Fibroblast of villous mesenchyme (primary cell): Measurements from ENCODE around the gene ZNF778. TPM values are rescaled to one million over a fixed set of nuclear protein-coding genes. Genes with fewer than 3 reads are reported as not detected.

Experiments used
- DNase-seq: peaks from one replicate; pipeline ENCODE4 v3.0.0-alpha.2; 2010; ENCODE audit warnings: low read depth
- H3K4me3 ChIP-seq: 2 replicates; pipeline ENCODE4 v1.5.1; 2011; ENCODE audit warnings: low read depth, mild to moderate bottlenecking, low read length
- total RNA-seq: library from RNA; depleted of rRNA; stranded (reverse); fragments of >200 nt; gene quantifications from 2 replicates; pipeline ENCODE4 v1.2.3, GENCODE V29; 2012
- TF ChIP-seq, protein P1 (sequence below): IDR thresholded peaks from 2 replicates; pipeline ENCODE4 v1.5.1; 2012; ENCODE audit warnings: low read depth, mild to moderate bottlenecking, low read length; ENCODE audit not compliant: insufficient read depth

ZNF778 gene
- total RNA-seq, 1 donor, result 16.4 TPM

DNA sequence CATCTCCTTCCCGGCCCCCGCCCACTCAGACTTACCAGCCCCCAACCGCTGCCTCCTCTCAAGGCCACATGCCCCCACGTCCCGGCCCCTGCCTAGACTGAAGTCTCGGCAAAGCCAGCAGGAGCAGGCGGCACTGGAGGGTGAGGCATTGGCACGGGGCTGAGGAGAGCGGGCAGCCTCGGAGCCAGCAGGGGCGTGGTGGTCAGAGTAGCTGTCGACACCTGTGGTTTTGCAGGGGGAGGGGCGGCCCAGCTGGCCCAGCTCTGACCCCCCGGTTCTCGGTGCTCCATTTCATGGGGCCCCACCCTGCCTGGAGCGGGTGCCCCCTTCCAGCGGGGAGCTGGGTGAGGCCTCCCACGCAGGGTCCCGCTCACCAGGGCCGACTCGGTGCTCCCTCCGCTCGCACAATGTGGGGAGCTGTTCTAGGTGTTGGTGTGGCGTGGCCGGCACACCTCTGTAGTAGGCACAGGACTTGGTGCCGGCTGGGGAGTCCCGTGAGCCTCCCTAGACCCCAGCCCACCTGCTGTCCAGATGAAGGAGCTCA is 41.3 kb upstream of the ZNF778 start:
- no peak for DNase-seq
- no peak overlapping the region for H3K4me3 ChIP-seq
- TF ChIP-seq, protein P1, sequence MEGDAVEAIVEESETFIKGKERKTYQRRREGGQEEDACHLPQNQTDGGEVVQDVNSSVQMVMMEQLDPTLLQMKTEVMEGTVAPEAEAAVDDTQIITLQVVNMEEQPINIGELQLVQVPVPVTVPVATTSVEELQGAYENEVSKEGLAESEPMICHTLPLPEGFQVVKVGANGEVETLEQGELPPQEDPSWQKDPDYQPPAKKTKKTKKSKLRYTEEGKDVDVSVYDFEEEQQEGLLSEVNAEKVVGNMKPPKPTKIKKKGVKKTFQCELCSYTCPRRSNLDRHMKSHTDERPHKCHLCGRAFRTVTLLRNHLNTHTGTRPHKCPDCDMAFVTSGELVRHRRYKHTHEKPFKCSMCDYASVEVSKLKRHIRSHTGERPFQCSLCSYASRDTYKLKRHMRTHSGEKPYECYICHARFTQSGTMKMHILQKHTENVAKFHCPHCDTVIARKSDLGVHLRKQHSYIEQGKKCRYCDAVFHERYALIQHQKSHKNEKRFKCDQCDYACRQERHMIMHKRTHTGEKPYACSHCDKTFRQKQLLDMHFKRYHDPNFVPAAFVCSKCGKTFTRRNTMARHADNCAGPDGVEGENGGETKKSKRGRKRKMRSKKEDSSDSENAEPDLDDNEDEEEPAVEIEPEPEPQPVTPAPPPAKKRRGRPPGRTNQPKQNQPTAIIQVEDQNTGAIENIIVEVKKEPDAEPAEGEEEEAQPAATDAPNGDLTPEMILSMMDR, result no peak

DNA sequence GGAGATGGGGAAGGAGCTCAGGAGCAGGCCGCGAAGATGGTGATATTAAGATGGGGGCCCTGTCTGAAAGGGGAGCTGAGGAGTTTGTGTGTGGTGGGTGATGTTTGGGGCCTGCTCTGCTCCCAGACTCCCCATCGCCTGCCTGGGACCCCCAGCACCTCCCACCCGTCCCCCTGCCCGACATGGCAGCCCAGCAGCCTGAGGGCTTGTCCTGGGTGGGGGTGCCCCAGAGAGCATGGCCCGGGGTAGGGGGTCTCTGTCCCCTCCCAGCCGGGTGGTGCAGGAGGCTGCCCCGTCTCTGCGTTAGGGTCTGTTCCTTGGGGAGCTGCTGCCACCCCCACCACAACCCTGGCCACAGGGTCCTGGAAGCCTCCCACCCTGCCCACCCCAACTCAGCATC is 40.8 kb upstream of the ZNF778 start:
- no peak overlapping the region for H3K4me3 ChIP-seq
- TF ChIP-seq, protein P1, result no peak
- DNase-seq, result no peak

DNA sequence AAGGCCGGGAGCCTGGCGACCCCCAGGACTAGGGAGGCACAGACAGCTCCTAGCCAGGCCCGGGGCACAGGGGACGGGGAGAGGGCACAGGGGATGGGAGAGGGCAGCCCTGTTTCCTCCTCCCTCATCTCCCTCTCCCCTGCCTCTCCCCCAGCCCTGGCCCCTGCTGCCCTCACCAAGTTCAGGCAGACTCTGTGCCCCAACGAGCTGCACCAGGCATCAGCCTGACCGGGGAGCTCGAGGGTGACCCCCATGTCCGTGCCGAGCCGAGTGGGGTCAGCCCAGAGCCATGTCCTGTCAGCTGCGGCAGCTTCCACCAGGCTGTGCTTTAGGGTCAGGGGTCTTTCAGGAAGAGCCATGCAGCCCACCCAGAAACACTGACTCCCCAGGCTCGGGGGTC is 40.0 kb upstream of the ZNF778 start:
- TF ChIP-seq, protein P1, result no peak
- DNase-seq, result no peak
- H3K4me3 ChIP-seq, result no peak overlapping the region

DNA sequence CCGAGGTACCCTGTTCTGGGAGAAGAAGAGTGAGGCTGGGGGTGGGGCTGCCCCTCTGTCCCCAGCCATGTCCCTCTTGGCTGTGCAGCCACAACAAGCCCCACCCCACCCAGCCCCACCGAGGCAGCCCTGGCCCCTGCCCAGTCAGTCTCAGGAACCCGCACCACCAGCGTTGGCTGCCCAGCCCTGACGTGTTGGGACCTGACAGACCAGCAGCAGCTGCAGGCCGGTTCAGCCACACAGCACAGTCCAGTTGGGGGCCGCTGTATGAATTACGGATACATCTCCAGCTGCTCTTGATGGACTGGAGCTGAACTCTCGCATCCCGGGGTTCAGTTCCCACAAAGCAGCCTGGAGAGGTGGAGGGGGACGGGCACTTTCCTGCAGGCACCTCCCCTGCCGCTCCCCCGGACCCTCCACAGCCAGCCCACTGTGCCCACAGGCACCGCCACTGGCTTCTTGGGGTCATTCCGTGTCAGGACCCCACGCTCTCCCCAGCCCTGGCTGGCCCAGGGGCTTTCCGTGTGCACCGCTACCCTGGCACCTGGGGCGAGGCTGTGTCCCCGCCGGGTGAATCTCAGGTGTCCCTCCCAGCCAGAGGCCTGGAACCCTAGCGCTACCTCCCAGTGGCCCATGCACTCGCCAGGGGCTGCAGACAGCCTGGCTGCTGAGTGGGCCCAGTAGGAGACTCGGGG is 38.9 kb upstream of the ZNF778 start:
- DNase-seq, result no peak
- TF ChIP-seq, protein P1, result no peak
- H3K4me3 ChIP-seq, result no peak overlapping the region

DNA sequence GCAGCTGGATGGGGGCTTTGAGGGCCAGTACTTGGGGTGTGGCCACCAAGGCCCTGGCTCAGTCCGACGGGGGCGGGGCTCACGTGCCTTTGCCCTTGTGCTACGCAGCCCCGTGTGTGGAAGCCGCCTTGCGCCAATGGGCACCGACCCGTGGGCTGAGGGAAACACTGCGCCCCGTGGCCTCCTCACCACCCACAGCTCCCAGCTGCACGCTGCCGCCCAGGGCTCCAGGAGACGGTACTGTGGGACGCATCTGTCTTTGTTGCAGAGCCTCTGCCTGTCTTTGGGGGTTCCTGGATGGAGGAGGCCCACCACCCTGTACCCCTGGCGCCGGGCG is 38.4 kb upstream of the ZNF778 start:
- DNase-seq, result no peak
- no peak overlapping the region for H3K4me3 ChIP-seq
- TF ChIP-seq, protein P1, result no peak

DNA sequence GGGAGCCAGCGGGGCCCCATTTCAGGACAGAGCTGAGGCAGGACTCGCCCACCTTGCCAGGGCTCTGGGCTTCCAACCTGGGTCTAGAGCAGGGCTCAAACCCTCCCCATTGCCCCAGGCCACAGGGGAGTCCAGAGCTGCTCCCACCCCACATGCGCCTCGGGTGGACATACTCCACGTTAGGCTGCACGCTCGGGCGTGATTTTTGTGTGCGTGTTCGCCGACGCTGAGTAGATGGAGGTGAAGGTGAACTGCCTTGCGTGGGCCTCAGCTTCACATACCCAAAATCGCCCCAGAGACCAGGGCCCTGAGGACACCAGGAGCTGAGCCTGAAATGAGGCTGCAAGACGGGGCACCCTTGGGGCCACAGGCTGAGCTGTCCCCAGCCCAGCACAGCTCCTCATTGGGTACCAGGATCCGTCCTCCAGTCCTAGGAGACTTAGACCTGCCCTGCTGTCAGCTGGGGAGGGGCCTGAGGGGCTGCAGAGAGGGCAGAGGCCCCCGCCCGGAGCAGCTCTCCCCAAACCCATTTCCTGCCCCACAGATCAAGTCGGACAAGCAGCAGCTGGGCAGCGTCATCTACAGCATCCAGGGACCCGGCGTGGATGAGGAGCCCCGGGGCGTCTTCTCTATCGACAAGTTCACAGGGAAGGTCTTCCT is 37.7 kb upstream of the ZNF778 start:
- no peak for DNase-seq
- TF ChIP-seq, protein P1, result no peak
- H3K4me3 ChIP-seq, result no peak overlapping the region
